Measurements from ENCODE around the gene TNXB. TPM values are rescaled to one million over a fixed set of nuclear protein-coding genes. Genes with fewer than 3 reads are reported as not detected.

The TNXB gene
- total RNA-seq, 4 donors from 2014 or later: 223 to 525 (median 326) TPM

- no peak for DNase-seq (ENCODE audit: extremely low spot score)
- intact Hi-C loops (cut with DNase I): no loop called here
- peak overlapping the region in 1 of 4 donors; percentile 52 for H3K27ac ChIP-seq (replicated peaks in 1 of 4)
- H3K4me3 ChIP-seq: peak overlapping the region in 3 of 4 donors; percentile 31 to 38 (median 36)
- H3K27me3 ChIP-seq: peaks cover 0 to 32% (median 15%) of the 10 kb centered on the region in 4 donors
- H3K4me1 ChIP-seq: peaks cover 30 to 68% (median 51%) of the 10 kb centered on the region in 4 donors
- H3K36me3 ChIP-seq: peaks cover 3 to 53% (median 30%) of the 10 kb centered on the region in 4 donors
- 81% methylated on average over 6 of the region's 30 CpGs for WGBS
- TF ChIP-seq POLR2AphosphoS5 (IDR thresholded peaks at IDR 0.05) (no peak), EP300 (IDR thresholded peaks at IDR 0.05) (no peak), CTCF (IDR thresholded peaks at IDR 0.05) (no peak), POLR2A (IDR thresholded peaks at IDR 0.05; ENCODE audit: low read depth) (no peak)
- no peaks in the 10 kb centered on the region for H3K9me3 ChIP-seq
These were observed 13.6 kb downstream of the TNXB start for GRCh38 chr6:32095338-32096086.

- peak overlapping the region; percentile 60 to 80 (median 76) for H3K27ac ChIP-seq (replicated peaks in 1 of 4)
- WGBS: 37% methylated on average over 8 of the region's 8 CpGs
- intact Hi-C loops (cut with DNase I): no loop called here
- no peak for TF ChIP-seq CTCF (IDR thresholded peaks at IDR 0.05)
- peak in 1 of 2 donors; percentile 33 for TF ChIP-seq POLR2AphosphoS5 (IDR thresholded peaks at IDR 0.05)
- H3K4me3 ChIP-seq: no peak overlapping the region
- H3K9me3 ChIP-seq: no peaks in the 10 kb centered on the region
- no peak for DNase-seq (ENCODE audit: extremely low spot score)
- H3K27me3 ChIP-seq: peaks cover 0 to 32% (median 15%) of the 10 kb centered on the region in 4 donors
- peaks cover 32 to 76% (median 55%) of the 10 kb centered on the region in 4 donors for H3K4me1 ChIP-seq
- peaks cover 3 to 49% (median 28%) of the 10 kb centered on the region in 4 donors for H3K36me3 ChIP-seq
These were observed 16.2 kb downstream of the TNXB start for GRCh38 chr6:32092760-32093497.

GRCh38 chr6:32089082-32089828 lies 19.9 kb downstream of the TNXB start:
- Histone ChIP-seq H3K27ac (replicated peaks in 1 of 4) (peak overlapping the region; percentile 34 to 81 (median 79)), H3K36me3 (peaks cover 5 to 36% (median 12%) of the 10 kb centered on the region in 4 donors), H3K27me3 (peaks cover 0 to 5% (median 0%) of the 10 kb centered on the region in 4 donors), H3K4me3 (no peak overlapping the region), H3K4me1 (peaks cover 35 to 66% (median 51%) of the 10 kb centered on the region in 4 donors), H3K9me3 (no peaks in the 10 kb centered on the region)
- intact Hi-C loops (cut with DNase I): no loop called here
- 84% methylated on average over 6 of the region's 10 CpGs for WGBS
- DNase-seq (ENCODE audit: extremely low spot score): no peak
- TF ChIP-seq EP300 (IDR thresholded peaks at IDR 0.05) (no peak), POLR2AphosphoS5 (IDR thresholded peaks at IDR 0.05) (no peak), POLR2A (IDR thresholded peaks at IDR 0.05; ENCODE audit: low read depth) (no peak), CTCF (IDR thresholded peaks at IDR 0.05) (no peak)

- H3K4me1 ChIP-seq: peaks cover 33 to 59% (median 47%) of the 10 kb centered on the region in 4 donors
- peaks cover 9 to 41% (median 17%) of the 10 kb centered on the region in 4 donors for H3K36me3 ChIP-seq
- TF ChIP-seq POLR2AphosphoS5 (IDR thresholded peaks at IDR 0.05) (no peak), EP300 (IDR thresholded peaks at IDR 0.05) (no peak), CTCF (IDR thresholded peaks at IDR 0.05) (no peak), POLR2A (IDR thresholded peaks at IDR 0.05; ENCODE audit: low read depth) (no peak)
- peak overlapping the region; percentile 70 to 81 (median 79) for H3K27ac ChIP-seq (replicated peaks in 1 of 4)
- intact Hi-C loops (cut with DNase I): no loop called here
- H3K9me3 ChIP-seq: no peaks in the 10 kb centered on the region
- 92% methylated on average over 6 of the region's 14 CpGs for WGBS
- no peak for DNase-seq (ENCODE audit: extremely low spot score)
- H3K27me3 ChIP-seq: peaks cover 0 to 5% (median 0%) of the 10 kb centered on the region in 4 donors
- no peak overlapping the region for H3K4me3 ChIP-seq
These were observed 20.6 kb downstream of the TNXB start for GRCh38 chr6:32088487-32089049.

Data from esophagus muscularis mucosa (tissue), 4 donors.